Epithelial cell of proximal tubule (primary cell): ENCODE results near the gene RALGPS2. TPM values are rescaled to one million over a fixed set of nuclear protein-coding genes. Genes with fewer than 3 reads are reported as not detected.

Source experiments
- DNase-seq: peaks from one replicate; pipeline ENCODE4 v3.0.0-alpha.2; 2011; ENCODE audit warnings: low read depth
- H3K4me3 ChIP-seq: 2 replicates; pipeline ENCODE4 v1.5.1; 2011; ENCODE audit warnings: low read depth, mild to moderate bottlenecking, low read length
- CTCF ChIP-seq: conservative IDR thresholded peaks from 2 replicates; pipeline ENCODE4 v1.5.1; 2012; ENCODE audit warnings: low read depth, mild to moderate bottlenecking, low read length
- total RNA-seq: library from RNA; depleted of rRNA; stranded (reverse); fragments of >200 nt; gene quantifications from 2 replicates; pipeline ENCODE4 v1.2.3, GENCODE V29; 2015

Gene RALGPS2
- total RNA-seq, 1 donor from 2014 or later, result 15.0 TPM

- no peak overlapping the region for H3K4me3 ChIP-seq
- no peak for TF ChIP-seq CTCF
- no peak for DNase-seq
These were observed 124.9 kb downstream of the RALGPS2 start for GRCh38 chr1:178849918-178850317.

GRCh38 chr1:178857126-178857525 lies 132.1 kb downstream of the RALGPS2 start:
- H3K4me3 ChIP-seq, result no peak overlapping the region
- DNase-seq, result no peak
- TF ChIP-seq CTCF, result no peak

- DNase-seq, result no peak
- no peak overlapping the region for H3K4me3 ChIP-seq
- no peak for TF ChIP-seq CTCF
These were observed 137.4 kb downstream of the RALGPS2 start for GRCh38 chr1:178862416-178862815.

GRCh38 chr1:178862864-178863263 lies 137.8 kb downstream of the RALGPS2 start:
- no peak for TF ChIP-seq CTCF
- DNase-seq, result no peak
- H3K4me3 ChIP-seq, result no peak overlapping the region

GRCh38 chr1:178864326-178864725 lies 139.3 kb downstream of the RALGPS2 start:
- DNase-seq, result no peak
- no peak overlapping the region for H3K4me3 ChIP-seq
- no peak for TF ChIP-seq CTCF

- H3K4me3 ChIP-seq, result peak overlapping the region; percentile 33
- no peak for DNase-seq
- no peak for TF ChIP-seq CTCF
These were observed 142.6 kb downstream of the RALGPS2 start for GRCh38 chr1:178867670-178868069.

- H3K4me3 ChIP-seq, result no peak overlapping the region
- no peak for DNase-seq
- no peak for TF ChIP-seq CTCF
These were observed 143.7 kb downstream of the RALGPS2 start for GRCh38 chr1:178868706-178869105.
